ENCODE measurements around the gene ABCA9. TPM values are rescaled to one million over a fixed set of nuclear protein-coding genes. Genes with fewer than 3 reads are reported as not detected.
"Not testable (repeated sequence)": the region's sequence is repeated elsewhere in the genome, so short reads cannot be mapped to it uniquely, and the experiment has no call there.

The ABCA9 gene
- total RNA-seq, 1 donor from 2014 or later: 32.7 TPM

GRCh38 chr17:68973098-68973846 lies 87.5 kb downstream of the ABCA9 start:
- intact Hi-C loops (cut with DNase I): loop anchor here (5.0 kb wide), 1 partner anchor 196 kb away; no protein-coding TSS in a partner anchor
- DNase-seq (ENCODE audit: missing footprints) (no peak), ATAC-seq (no peak)

DNA sequence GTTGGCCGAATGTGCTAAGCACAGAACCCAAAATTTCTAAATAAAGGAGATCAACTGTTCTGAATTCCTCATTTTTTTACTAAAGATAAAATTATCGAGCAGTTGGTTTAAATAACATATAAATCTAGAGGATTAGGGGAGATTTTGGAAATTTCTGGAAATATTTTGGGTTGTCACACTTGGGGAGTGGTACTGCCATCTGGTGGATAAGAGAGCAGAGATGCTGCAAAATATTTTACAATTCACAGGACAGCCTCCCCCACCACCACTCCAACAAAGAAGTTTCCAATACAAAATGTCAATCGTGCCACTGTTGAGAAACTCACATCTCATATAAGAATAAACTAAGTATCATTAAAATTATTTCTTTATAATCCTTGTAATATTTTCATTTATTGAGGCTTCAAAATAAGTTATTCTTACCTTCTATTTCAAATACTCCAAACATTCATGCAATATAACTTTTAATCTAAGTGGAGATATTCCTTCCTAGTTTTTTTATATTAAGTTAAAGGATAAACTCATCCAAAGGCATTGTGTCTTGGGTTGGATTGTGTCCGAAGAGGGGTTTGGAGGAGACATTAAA lies 88.5 kb downstream of the ABCA9 start:
- ATAC-seq: peak; percentile 46
- intact Hi-C loops (cut with DNase I): loop anchor here (5.0 kb wide), 1 partner anchor 195 kb away; no protein-coding TSS in a partner anchor
- no peak for DNase-seq (ENCODE audit: missing footprints)

DNA sequence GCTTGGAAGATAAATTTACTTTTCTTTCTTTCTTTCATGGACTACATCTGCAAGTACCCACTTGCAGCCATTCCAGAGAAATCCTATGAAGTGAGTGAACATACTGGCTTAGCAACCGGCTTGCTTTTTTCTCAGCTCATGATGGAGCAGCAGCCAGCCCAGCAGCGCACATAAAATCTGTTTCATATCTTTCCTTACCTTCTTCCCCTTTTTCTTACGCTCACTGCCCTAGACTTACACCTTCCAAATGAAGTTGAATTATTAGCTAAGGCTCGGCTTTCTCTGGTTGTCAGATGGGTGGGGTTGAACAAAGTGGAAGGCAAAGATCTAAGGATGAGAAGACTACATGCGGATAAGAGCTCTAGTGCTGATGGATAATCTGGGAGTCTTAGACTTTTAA lies 91.6 kb downstream of the ABCA9 start:
- ATAC-seq: no peak
- DNase-seq (ENCODE audit: missing footprints): no peak
- intact Hi-C loops (cut with DNase I): loop anchor here (10.0 kb wide), 1 partner anchor 76 kb away; no protein-coding TSS in a partner anchor

DNA sequence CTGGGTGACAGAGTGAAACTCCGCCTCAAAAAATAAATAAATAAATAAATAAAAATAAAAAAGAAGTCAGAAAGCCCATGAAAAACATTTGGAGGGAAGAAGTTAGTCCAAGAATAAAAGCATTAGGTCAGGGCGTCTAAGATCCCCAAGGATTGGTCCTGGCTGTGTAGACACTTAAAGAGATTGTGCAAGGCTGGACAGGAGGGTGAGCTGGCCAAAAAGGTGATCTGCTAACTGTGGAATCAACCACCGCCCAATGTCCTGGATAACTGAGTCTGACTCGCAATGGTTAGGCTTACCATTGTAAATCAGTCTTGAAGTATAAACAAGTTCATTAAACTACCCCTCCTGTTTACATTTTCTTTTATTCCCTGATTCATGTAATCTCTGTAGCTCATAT lies 96.8 kb downstream of the ABCA9 start:
- peak; percentile 85 for ATAC-seq
- no peak for DNase-seq (ENCODE audit: missing footprints)
- intact Hi-C loops (cut with DNase I): loop anchor here (5.0 to 10.0 kb wide), 2 partner anchors 81 to 172 kb away; no protein-coding TSS in a partner anchor

- ATAC-seq: peak; percentile 94
- intact Hi-C loops (cut with DNase I): loop anchor here (5.0 to 10.0 kb wide), 2 partner anchors 83 to 169 kb away; no protein-coding TSS in a partner anchor
- DNase-seq (ENCODE audit: missing footprints): peak; percentile 77
These were observed 99.4 kb downstream of the ABCA9 start for GRCh38 chr17:68961214-68961882.

- intact Hi-C loops (cut with DNase I): loop anchor here (10.0 kb wide), 2 partner anchors 54 to 276 kb away; no protein-coding TSS in a partner anchor
- not testable (repeated sequence) for ATAC-seq; DNase-seq (ENCODE audit: missing footprints)
These were observed 101.6 kb downstream of the ABCA9 start for GRCh38 chr17:68959117-68959516.

GRCh38 chr17:68957944-68958343 lies 102.8 kb downstream of the ABCA9 start:
- ATAC-seq (no peak), DNase-seq (ENCODE audit: missing footprints) (no peak)
- intact Hi-C loops (cut with DNase I): loop anchor here (10.0 kb wide), 2 partner anchors 53 to 277 kb away; no protein-coding TSS in a partner anchor

GRCh38 chr17:68955181-68955841 lies 105.4 kb downstream of the ABCA9 start, which contains the start of gene ABCA8:
ABCA8 (minus strand) TSS chr17:68955392; CDS start chr17:68942034, 13,358 bp downstream.
- peak; percentile 80 for ATAC-seq
- intact Hi-C loops (cut with DNase I): loop anchor here (10.0 kb wide), 2 partner anchors 51 to 279 kb away; no protein-coding TSS in a partner anchor

DNA sequence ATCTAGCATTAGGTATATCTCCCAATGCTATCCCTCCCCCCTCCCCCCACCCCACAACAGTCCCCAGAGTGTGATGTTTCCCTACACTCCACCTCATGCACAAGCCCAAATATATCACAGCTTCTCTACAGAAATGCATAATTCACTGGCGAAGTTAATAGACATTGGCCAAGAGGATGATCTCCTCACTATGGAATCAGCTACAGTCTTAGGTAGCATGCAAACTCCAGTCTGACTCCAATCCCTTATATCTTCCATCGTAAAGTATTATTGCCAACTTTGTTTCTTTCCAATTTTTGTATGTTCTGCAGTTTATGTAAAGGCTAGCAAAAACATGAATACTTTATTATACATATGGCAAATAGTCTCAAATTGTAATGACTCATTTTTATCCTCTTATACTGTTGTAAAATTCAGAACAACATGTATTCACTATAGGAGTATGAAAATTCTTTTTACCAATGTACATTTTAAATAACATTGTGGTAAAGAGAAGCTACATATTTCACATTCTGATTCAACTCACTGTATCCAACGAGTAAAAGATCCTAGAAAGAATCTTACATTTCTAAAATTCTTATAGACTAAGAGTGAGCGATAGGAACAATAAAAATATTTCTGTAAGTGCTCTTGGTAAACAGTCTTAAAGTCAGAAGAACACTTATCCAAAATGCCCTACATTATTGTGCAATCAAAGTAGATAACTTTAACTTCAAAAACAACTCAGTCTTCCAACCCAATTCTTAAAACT lies 106.4 kb downstream of the ABCA9 start:
- ATAC-seq (peak; percentile 14), DNase-seq (ENCODE audit: missing footprints) (no peak)
- intact Hi-C loops (cut with DNase I): loop anchor here (10.0 kb wide), 2 partner anchors 50 to 280 kb away; no protein-coding TSS in a partner anchor

More at GRCh38 chr17:68955181-68955841, 105.4 kb downstream of the ABCA9 start, which contains the start of gene ABCA8:
- no peak for DNase-seq (ENCODE audit: missing footprints)

- ATAC-seq: peak; percentile 33
- intact Hi-C loops (cut with DNase I): loop anchor here (10.0 kb wide), 2 partner anchors 49 to 281 kb away; no protein-coding TSS in a partner anchor
- DNase-seq (ENCODE audit: missing footprints): no peak
These were observed 107.3 kb downstream of the ABCA9 start for GRCh38 chr17:68953340-68953997.

DNA sequence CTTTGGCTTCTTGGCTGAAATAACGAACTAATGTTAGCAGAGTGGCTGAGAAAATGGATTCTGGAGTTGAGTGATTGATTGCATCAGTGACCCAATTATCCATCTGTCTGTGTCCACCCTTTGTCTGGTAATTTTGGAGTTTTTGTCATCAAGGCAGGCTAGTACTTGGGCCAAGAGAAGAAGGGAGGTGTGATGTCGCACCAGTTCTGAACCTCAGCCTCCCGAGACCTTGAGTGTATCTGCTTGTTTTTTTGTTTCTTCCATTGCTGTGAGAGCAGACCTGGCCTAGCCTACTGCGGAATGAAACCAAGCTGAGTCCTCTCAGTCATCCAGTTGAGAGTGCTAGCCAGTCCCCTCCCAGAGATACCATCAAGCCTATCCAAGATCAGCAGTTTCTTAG lies 110.0 kb downstream of the ABCA9 start:
- ATAC-seq: peak; percentile 68
- no peak for DNase-seq (ENCODE audit: missing footprints)
- intact Hi-C loops (cut with DNase I): loop anchor here (10.0 kb wide), 2 partner anchors 46 to 284 kb away; no protein-coding TSS in a partner anchor

DNA sequence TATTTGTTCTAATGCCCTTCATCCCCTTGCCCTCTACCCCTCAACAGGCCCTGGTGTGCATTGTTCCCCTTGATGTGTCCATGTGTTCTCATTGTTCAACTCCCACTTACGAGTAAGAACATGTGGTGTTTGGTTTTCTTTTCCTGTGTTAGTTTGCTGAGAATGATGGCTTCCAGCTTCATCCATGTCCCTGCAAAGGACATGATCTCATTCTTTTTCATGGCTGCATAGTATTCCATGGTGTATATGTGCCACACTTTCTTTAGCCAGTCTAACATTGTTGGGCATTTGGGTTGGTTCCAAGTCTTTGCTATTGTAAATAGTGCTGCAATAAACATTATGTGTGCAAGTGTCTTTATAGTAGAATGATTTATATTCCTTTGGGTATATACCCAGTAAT lies 112.9 kb downstream of the ABCA9 start:
- intact Hi-C loops (cut with DNase I); DNase-seq (ENCODE audit: missing footprints); ATAC-seq: not testable (repeated sequence)

DNA sequence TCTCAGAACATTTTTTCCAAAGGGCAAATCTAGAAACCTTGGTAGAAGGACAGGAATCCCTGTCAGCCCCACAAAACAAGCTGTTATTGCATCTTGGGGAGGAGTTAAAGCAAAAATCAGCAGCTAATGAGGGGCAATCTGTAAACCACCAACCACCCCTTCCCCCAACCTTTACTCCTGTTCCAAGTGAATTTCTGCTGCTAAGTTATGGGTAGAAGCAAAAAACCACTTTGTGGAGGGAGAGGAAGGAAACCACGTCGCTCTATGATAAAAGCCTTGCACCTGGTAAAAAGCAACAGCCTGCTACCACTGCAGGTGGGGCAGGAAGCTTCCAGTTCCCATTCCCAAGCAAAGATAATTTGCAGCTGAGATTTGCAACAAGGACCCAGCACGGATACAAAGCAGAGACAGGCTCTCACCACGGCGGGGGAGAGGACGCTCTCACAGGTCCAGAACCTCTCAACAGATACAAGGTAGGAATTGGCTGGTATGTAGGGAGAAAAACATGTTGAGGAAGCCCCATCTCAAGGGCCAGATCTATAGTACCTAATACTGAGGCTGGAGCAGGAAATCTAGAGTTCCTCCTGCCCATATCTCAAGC lies 116.2 kb downstream of the ABCA9 start:
- intact Hi-C loops (cut with DNase I): no loop called here

DNA sequence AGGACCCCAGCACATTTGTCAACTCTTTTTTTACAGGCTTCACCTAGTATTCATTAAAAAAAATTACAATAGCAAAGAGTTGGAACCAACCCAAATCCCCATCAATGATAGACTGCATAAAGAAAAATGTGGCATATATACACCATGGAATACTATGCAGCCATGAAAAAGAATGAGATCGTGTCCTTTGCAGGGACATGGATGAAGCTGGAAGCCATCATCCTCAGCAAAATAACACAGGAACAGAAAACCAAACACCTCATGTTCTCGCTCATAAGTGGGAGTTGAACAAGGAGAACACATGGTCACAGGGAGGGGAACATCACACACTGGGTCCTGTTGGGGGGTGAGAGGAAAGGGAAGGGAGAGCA lies 116.9 kb downstream of the ABCA9 start:
- DNase-seq (ENCODE audit: missing footprints); intact Hi-C loops (cut with DNase I); ATAC-seq: not testable (repeated sequence)

More for the DNA sequence above, 116.2 kb downstream of the ABCA9 start:
- DNase-seq (ENCODE audit: missing footprints) (no peak), ATAC-seq (no peak)

GRCh38 chr17:68943123-68943811 lies 117.5 kb downstream of the ABCA9 start:
- no peak for ATAC-seq
- no peak for DNase-seq (ENCODE audit: missing footprints)
- intact Hi-C loops (cut with DNase I): no loop called here

- ATAC-seq: peak; percentile 35
- intact Hi-C loops (cut with DNase I): no loop called here
- DNase-seq (ENCODE audit: missing footprints): no peak
These were observed 118.3 kb downstream of the ABCA9 start for GRCh38 chr17:68942389-68942788.
